ENCODE results near the gene STON2. TPM values are rescaled to one million over a fixed set of nuclear protein-coding genes. Genes with fewer than 3 reads are reported as not detected.

STON2 gene
- total and polyA plus RNA-seq, 2 of the 8 experiments (the other 6 are each of a cell fraction or from before 2014, with no cell fraction given), result 8.9 to 50.0 TPM

GRCh38 chr14:81427348-81428058 lies 27.4 kb upstream of the STON2 start (continued):
- TF ChIP-seq NANOG (IDR thresholded peaks at IDR 0.05; ENCODE audit: insufficient read depth, low read depth, low read length, poor library complexity, severe bottlenecking), result no peak
- no peak for TF ChIP-seq RAD21 (IDR thresholded peaks at IDR 0.05 in 1 of 2, conservative IDR thresholded peaks at IDR 0.05 in 1 of 2; ENCODE audit: low read depth in 2 of 2, low read length in 2 of 2)

Measured in H1 (cell line).